H1 (cell line): ENCODE results near the gene TP53BP2. TPM values are rescaled to one million over a fixed set of nuclear protein-coding genes. Genes with fewer than 3 reads are reported as not detected.

Source experiments
- CTCF ChIA-PET: fragments of 300-600 bp; sonication (Branson Sonifier 250); formaldehyde crosslinking; loops from one replicate; lab custom pipeline; 2021; ENCODE audit not compliant: partially characterized antibody; lab: Charles Lee
- POLR2A ChIA-PET: fragments of 300-600 bp; sonication (Branson Sonifier 250); formaldehyde crosslinking; loops from one replicate; lab custom pipeline; 2021; ENCODE audit warnings: inconsistent platforms; ENCODE audit not compliant: partially characterized antibody; lab: Charles Lee
- DNase-seq, 2 experiments: peaks; one replicate each; pipeline versions ENCODE4 v3.0.0 to v3.0.0-alpha.2; 2010 to 2022; ENCODE audit warnings: low spot score in 2 of 2, low read depth in 1 of 2, mixed read lengths in 1 of 2
- FAIRE-seq: peaks from 2 replicates; lab custom pipeline; 2011; peaks lifted over from hg19 to GRCh38; lab: Jason Lieb, UNC
- H2AFZ ChIP-seq: 2 replicates; pipeline ENCODE4 v1.8.1; 2012; ENCODE audit warnings: low read length, inconsistent platforms
- H2AK5ac ChIP-seq: 2 replicates; pipeline ENCODE4 v1.6.1; 2013; ENCODE audit warnings: low read depth, low read length
- H2BK120ac ChIP-seq: replicated peaks from 2 replicates; pipeline ENCODE3; 2013; ENCODE audit warnings: low read depth, low read length, inconsistent platforms
- H2BK12ac ChIP-seq: 2 replicates; pipeline ENCODE4 v1.6.1; 2013; ENCODE audit warnings: low read depth, low read length
- H2BK15ac ChIP-seq: 2 replicates; pipeline ENCODE4 v1.6.1; 2013; ENCODE audit warnings: low read length
- H2BK20ac ChIP-seq: 2 replicates; pipeline ENCODE4 v1.6.1; 2013; ENCODE audit warnings: low read length
- H2BK5ac ChIP-seq: 2 replicates; pipeline ENCODE4 v1.6.1; 2013; ENCODE audit warnings: low read depth, low read length
- H3K14ac ChIP-seq: 2 replicates; pipeline ENCODE4 v1.6.1; 2013; ENCODE audit warnings: inconsistent platforms; ENCODE audit not compliant: insufficient read length
- H3K18ac ChIP-seq: 2 replicates; pipeline ENCODE4 v1.6.1; 2013; ENCODE audit warnings: low read length; ENCODE audit errors: extremely low read depth
- H3K23ac ChIP-seq: 2 replicates; pipeline ENCODE4 v1.6.1; 2013; ENCODE audit warnings: inconsistent platforms; ENCODE audit not compliant: insufficient read length
- H3K23me2 ChIP-seq: 2 replicates; pipeline ENCODE4 v1.6.1; 2013; ENCODE audit warnings: low read depth, low read length
- H3K27ac ChIP-seq: 2 replicates; pipeline ENCODE4 v1.6.1; 2011; ENCODE audit warnings: low read depth, low read length, inconsistent platforms
- H3K27me3 ChIP-seq, 4 experiments: replicated peaks in 1 of 4; 1 replicate in 1 of 4; 2 replicates in 3 of 4; pipeline versions ENCODE4 v1.6.1 to v1.8.1; 2011 to 2013; ENCODE audit warnings: low read length in 3 of 4, mild to moderate bottlenecking in 3 of 4, inconsistent platforms in 2 of 4, mixed read lengths in 2 of 4, moderate library complexity in 1 of 4; ENCODE audit not compliant: control insufficient read depth in 3 of 4, insufficient read depth in 3 of 4; ENCODE audit errors: extremely low read depth in 1 of 4
- H3K36me3 ChIP-seq, 4 experiments: 2 replicates each; pipeline versions ENCODE4 v1.6.1 to v1.8.1; 2011 to 2013; ENCODE audit warnings: mild to moderate bottlenecking in 4 of 4, low read length in 3 of 4, moderate library complexity in 2 of 4, control low read depth in 1 of 4, inconsistent platforms in 1 of 4; ENCODE audit not compliant: insufficient read depth in 4 of 4, control insufficient read depth in 2 of 4
- H3K4ac ChIP-seq: replicated peaks from 2 replicates; pipeline ENCODE3; 2013; ENCODE audit warnings: low read length, low read depth, mixed read lengths, inconsistent platforms; ENCODE audit not compliant: insufficient read length
- H3K4me1 ChIP-seq, 4 experiments: replicated peaks in 1 of 4; 1 replicate in 1 of 4; 2 replicates in 3 of 4; pipeline versions ENCODE4 v1.6.1 to v1.8.1; 2011 to 2013; ENCODE audit warnings: low read length in 3 of 4, inconsistent platforms in 2 of 4, mixed read lengths in 1 of 4; ENCODE audit not compliant: insufficient read depth in 4 of 4, control insufficient read depth in 3 of 4
- H3K4me2 ChIP-seq, 2 experiments: 2 replicates each; pipeline versions ENCODE4 v1.6.1 to v1.8.1; 2011 to 2013; ENCODE audit warnings: low read depth in 2 of 2, low read length in 2 of 2, control low read depth in 1 of 2, inconsistent platforms in 1 of 2, mild to moderate bottlenecking in 1 of 2; ENCODE audit not compliant: insufficient read depth in 1 of 2
- H3K4me3 ChIP-seq, 4 experiments: fragments of 200-600, 300-600 bp in 1 of 4; sonication (generic), shearing (Covaris generic), sonication (Bioruptor Twin) in 1 of 4; 2 replicates each; pipeline versions ENCODE4 v1.5.1 to v1.8.1; 2011 to 2016; ENCODE audit warnings: low read length in 4 of 4, low read depth in 3 of 4, control low read depth in 2 of 4, inconsistent platforms in 2 of 4, mild to moderate bottlenecking in 2 of 4, mixed read lengths in 1 of 4, moderate library complexity in 1 of 4; ENCODE audit not compliant: insufficient read depth in 2 of 4; ENCODE audit errors: extremely low read depth in 1 of 4
- H3K56ac ChIP-seq: replicated peaks from 2 replicates; pipeline ENCODE3; 2013; ENCODE audit warnings: low read depth, mild to moderate bottlenecking, mixed read lengths, low read length, inconsistent platforms; ENCODE audit not compliant: insufficient read length
- H3K79me1 ChIP-seq: 2 replicates; pipeline ENCODE4 v1.6.1; 2013; ENCODE audit warnings: low read depth, low read length, control low read depth
- H3K79me2 ChIP-seq, 2 experiments: 2 replicates each; pipeline versions ENCODE4 v1.6.1 to v1.8.1; 2012 to 2013; ENCODE audit warnings: low read length in 2 of 2, mild to moderate bottlenecking in 2 of 2, inconsistent platforms in 1 of 2; ENCODE audit not compliant: insufficient read depth in 2 of 2, control insufficient read depth in 1 of 2
- H3K9ac ChIP-seq, 4 experiments: replicated peaks in 1 of 4; 1 replicate in 1 of 4; 2 replicates in 3 of 4; pipeline versions ENCODE4 v1.6.1 to v1.8.1; 2011 to 2013; ENCODE audit warnings: low read depth in 3 of 4, low read length in 3 of 4, control low read depth in 2 of 4, mild to moderate bottlenecking in 2 of 4, moderate library complexity in 2 of 4, inconsistent platforms in 1 of 4; ENCODE audit errors: extremely low read depth in 1 of 4
- H3K9me3 ChIP-seq, 2 experiments: 2 replicates each; pipeline versions ENCODE4 v1.6.1 to v1.8.1; 2012 to 2013; ENCODE audit warnings: mild to moderate bottlenecking in 2 of 2, moderate library complexity in 2 of 2, control low read depth in 1 of 2, inconsistent platforms in 1 of 2, low read depth in 1 of 2, low read length in 1 of 2, mixed read lengths in 1 of 2; ENCODE audit not compliant: insufficient read depth in 2 of 2
- H4K20me1 ChIP-seq, 2 experiments: replicated peaks in 1 of 2; 2 replicates each; pipeline versions ENCODE3 to v1.8.1; 2011 to 2013; ENCODE audit warnings: inconsistent platforms in 2 of 2, low read length in 2 of 2, mild to moderate bottlenecking in 1 of 2; ENCODE audit not compliant: insufficient read depth in 2 of 2, control insufficient read depth in 1 of 2
- H4K5ac ChIP-seq: 2 replicates; pipeline ENCODE4 v1.6.1; 2013; ENCODE audit warnings: low read length, low read depth, mixed read lengths, inconsistent platforms; ENCODE audit not compliant: insufficient read length
- H4K8ac ChIP-seq: 2 replicates; pipeline ENCODE4 v1.8.0; 2013; ENCODE audit warnings: mild to moderate bottlenecking, moderate library complexity, low read length, inconsistent platforms; ENCODE audit not compliant: insufficient read depth; ENCODE audit errors: extremely low read depth
- H4K91ac ChIP-seq: replicated peaks from 2 replicates; pipeline ENCODE3; 2013; ENCODE audit warnings: low read length, mixed read lengths, inconsistent platforms; ENCODE audit not compliant: insufficient read length
- ATF2 ChIP-seq: IDR thresholded peaks from 2 replicates; pipeline ENCODE4 v1.6.1; 2012; ENCODE audit warnings: low read length, inconsistent platforms
- CBX5 ChIP-seq: fragments of 300-800, 300-1000 bp; sonication (generic); IDR thresholded peaks from 2 replicates; pipeline ENCODE4 v1.7.1; 2016; ENCODE audit warnings: antibody characterized with exemption, low read length, low read depth
- PHF8 ChIP-seq: fragments of 200-600 bp; sonication (generic); conservative IDR thresholded peaks from 2 replicates; pipeline ENCODE4 v1.7.1; 2012; ENCODE audit warnings: low read depth, mild to moderate bottlenecking, inconsistent platforms, low read length, moderate library complexity
- RBBP5 ChIP-seq: IDR thresholded peaks from 2 replicates; pipeline ENCODE4 v1.7.1; 2012; ENCODE audit warnings: low read depth, mild to moderate bottlenecking, inconsistent platforms, low read length, moderate library complexity, borderline replicate concordance
- RNF2 ChIP-seq: fragments of 200-900, 300-1000 bp; sonication (generic); IDR thresholded peaks from 2 replicates; pipeline ENCODE4 v1.7.1; 2016; ENCODE audit warnings: borderline replicate concordance, low read depth, mild to moderate bottlenecking, antibody characterized with exemption, low read length; ENCODE audit not compliant: poor library complexity, severe bottlenecking; ENCODE audit errors: missing control alignments
- SAP30 ChIP-seq: fragments of 300-600 bp; sonication (generic); IDR thresholded peaks from 2 replicates; pipeline ENCODE4 v1.7.1; 2012; ENCODE audit warnings: low read length, moderate library complexity, mild to moderate bottlenecking, inconsistent platforms; ENCODE audit not compliant: insufficient read depth, insufficient replicate concordance
- SUZ12 ChIP-seq: fragments of 200-600 bp; sonication (generic); IDR thresholded peaks from 2 replicates; pipeline ENCODE4 v1.6.1; 2012; ENCODE audit warnings: mild to moderate bottlenecking, inconsistent platforms, low read length, moderate library complexity, mixed read lengths
- TBP ChIP-seq: IDR thresholded peaks from 2 replicates; pipeline ENCODE4 v1.6.1; 2011; ENCODE audit warnings: low read depth, low read length, improper control_type of control experiment
- TEAD4 ChIP-seq: IDR thresholded peaks from 2 replicates; pipeline ENCODE4 v1.6.1; 2012; ENCODE audit warnings: low read depth, low read length, inconsistent platforms, mixed read lengths
- USF2 ChIP-seq: IDR thresholded peaks from 2 replicates; pipeline ENCODE4 v1.6.1; 2011; ENCODE audit warnings: low read length, improper control_type of control experiment
- YY1 ChIP-seq: IDR thresholded peaks from 2 replicates; pipeline ENCODE4 v1.6.1; 2011; ENCODE audit warnings: low read depth, mild to moderate bottlenecking, low read length
- WGBS, 2 experiments: shearing (Covaris generic) in 1 of 2; methylation state at CpG; one replicate each; pipeline versions ENCODE4 v1.1.6 to v1.1.7; 2013 to 2015; ENCODE audit warnings: low lambda C conversion rate in 2 of 2, mixed read lengths in 2 of 2, inconsistent platforms in 1 of 2, low coverage in 1 of 2, missing lambda C conversion rate in 1 of 2; ENCODE audit not compliant: insufficient replicate concordance in 2 of 2, insufficient coverage in 1 of 2, insufficient read length in 1 of 2; ENCODE audit errors: extremely low coverage in 1 of 2, missing lambda C conversion rate in 1 of 2; 5-methylcytosine and 5-hydroxymethylcytosine counted together
- polyA plus RNA-seq, 7 experiments: library from polyadenylated mRNA; depleted of rRNA in 3 of 7; stranded (reverse) in 5 of 7; unstranded in 2 of 7; fragments of >200 nt in 5 of 7; fragments of 200-250 nt in 2 of 7; gene quantifications; 1 replicate in 5 of 7; 2 replicates in 1 of 7; 4 replicates in 1 of 7; pipeline versions ENCODE4 v1.2.1 to v1.2.3, GENCODE V29; 2011 to 2013; ENCODE audit warnings: missing spikeins in 2 of 7, mixed read lengths in 2 of 7
- total RNA-seq: library from RNA; stranded (reverse); fragmentation: NEBNext Ultra II Directional; extraction: Animal tissue kit (Norgen Biotek cat#: 25700); gene quantifications from 2 replicates; pipeline ENCODE4 v1.2.1, GENCODE V29; 2021

Gene TP53BP2
- total and polyA plus RNA-seq, 2 of the 8 experiments (the other 6 are each of a cell fraction or from before 2014, with no cell fraction given), result 18.0 to 38.7 TPM

- H3K4me2 ChIP-seq, result no peak overlapping the region
- POLR2A ChIA-PET, result no interaction called here
- CTCF ChIA-PET, result interaction anchor here (0.6 kb wide), 1 partner anchor 560 kb away, joined by 4 read pairs; no protein-coding TSS in a partner anchor
- H3K23me2 ChIP-seq, result no peaks in the 10 kb centered on the region
- H2AFZ ChIP-seq, result no peak overlapping the region
- no peak overlapping the region for H2BK12ac ChIP-seq
- no peak overlapping the region for H3K4me3 ChIP-seq
- H3K27ac ChIP-seq, result no peak overlapping the region
- no peak overlapping the region for H4K91ac ChIP-seq
- H3K27me3 ChIP-seq, result no peaks in the 10 kb centered on the region
- no peak overlapping the region for H2BK5ac ChIP-seq
- no peaks in the 10 kb centered on the region for H4K20me1 ChIP-seq
- H3K14ac ChIP-seq, result no peak overlapping the region
- H3K56ac ChIP-seq, result no peak overlapping the region
- 97% methylated on average over 2 of the region's 2 CpGs; no CpG with 5 or more reads in 1 of the 2 experiments for WGBS, 2 experiments
- H2AK5ac ChIP-seq, result no peak overlapping the region
- H3K4me1 ChIP-seq, result no peaks in the 10 kb centered on the region
- H4K8ac ChIP-seq, result no peak overlapping the region
- no peak overlapping the region for H3K18ac ChIP-seq
- no peak overlapping the region for H4K5ac ChIP-seq
- no peak overlapping the region for H3K4ac ChIP-seq
- H3K79me1 ChIP-seq, result no peaks in the 10 kb centered on the region
- H2BK15ac ChIP-seq, result no peak overlapping the region
- no peak overlapping the region for H2BK120ac ChIP-seq
- FAIRE-seq (no peak), DNase-seq (no peak)
- no peaks in the 10 kb centered on the region for H3K9me3 ChIP-seq
- peaks cover 3 to 50% (median 14%) of the 10 kb centered on the region in 4 experiments; a peak in 6 of 8 replicates for H3K36me3 ChIP-seq
- no peak overlapping the region for H3K9ac ChIP-seq
- no peaks in the 10 kb centered on the region for H3K79me2 ChIP-seq
- H2BK20ac ChIP-seq, result no peak overlapping the region
- no peak overlapping the region for H3K23ac ChIP-seq
- TF ChIP-seq SAP30 (no peak), YY1 (no peak), PHF8 (no peak), TEAD4 (no peak), RBBP5 (no peak), SUZ12 (no peak), CBX5 (no peak), USF2 (no peak), ATF2 (no peak), TBP (no peak), RNF2 (no peak)
Observed at GRCh38 chr1:223792046-223792445, 53.7 kb downstream of the TP53BP2 start.
